ENCODE data around the gene SLC35B2.

The SLC35B2 gene

GRCh38 chr6:44266347-44266746 is 9.0 kb upstream of the SLC35B2 start:
- DNase-seq, result no peak

DNA sequence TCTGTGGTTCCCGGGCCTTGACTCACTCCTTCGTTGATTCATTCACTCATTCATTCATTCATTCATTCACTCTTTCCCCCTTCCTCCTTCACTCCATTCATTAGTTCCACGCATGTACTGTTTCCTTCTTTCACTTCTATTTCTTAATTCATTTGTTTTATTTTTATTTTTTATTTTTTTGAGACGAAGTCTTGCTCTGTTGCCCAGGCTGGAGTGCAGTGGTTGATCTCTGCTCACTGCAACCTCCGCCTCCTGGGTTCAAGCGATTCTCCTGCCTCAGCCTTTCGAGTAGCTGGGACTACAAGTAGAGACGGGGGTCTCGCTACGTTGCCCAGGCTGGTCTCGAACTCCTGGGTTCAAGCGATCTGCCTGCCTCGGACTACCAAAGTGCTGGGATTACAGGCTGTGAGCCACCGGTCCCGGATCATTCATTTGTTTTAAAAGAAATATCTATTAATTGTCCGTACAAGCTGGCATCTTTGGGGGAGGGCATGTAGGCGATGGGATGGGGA is 8.4 kb upstream of the SLC35B2 start:
- DNase-seq, result no peak

- DNase-seq, result peak; percentile 97
Measured at GRCh38 chr6:44265007-44265721, 7.8 kb upstream of the SLC35B2 start, which contains the start of gene NFKBIE. Gene NFKBIE, minus strand, starts transcription at chr6:44265551. Its CDS starts 205 bp downstream, at chr6:44265346.

DNA sequence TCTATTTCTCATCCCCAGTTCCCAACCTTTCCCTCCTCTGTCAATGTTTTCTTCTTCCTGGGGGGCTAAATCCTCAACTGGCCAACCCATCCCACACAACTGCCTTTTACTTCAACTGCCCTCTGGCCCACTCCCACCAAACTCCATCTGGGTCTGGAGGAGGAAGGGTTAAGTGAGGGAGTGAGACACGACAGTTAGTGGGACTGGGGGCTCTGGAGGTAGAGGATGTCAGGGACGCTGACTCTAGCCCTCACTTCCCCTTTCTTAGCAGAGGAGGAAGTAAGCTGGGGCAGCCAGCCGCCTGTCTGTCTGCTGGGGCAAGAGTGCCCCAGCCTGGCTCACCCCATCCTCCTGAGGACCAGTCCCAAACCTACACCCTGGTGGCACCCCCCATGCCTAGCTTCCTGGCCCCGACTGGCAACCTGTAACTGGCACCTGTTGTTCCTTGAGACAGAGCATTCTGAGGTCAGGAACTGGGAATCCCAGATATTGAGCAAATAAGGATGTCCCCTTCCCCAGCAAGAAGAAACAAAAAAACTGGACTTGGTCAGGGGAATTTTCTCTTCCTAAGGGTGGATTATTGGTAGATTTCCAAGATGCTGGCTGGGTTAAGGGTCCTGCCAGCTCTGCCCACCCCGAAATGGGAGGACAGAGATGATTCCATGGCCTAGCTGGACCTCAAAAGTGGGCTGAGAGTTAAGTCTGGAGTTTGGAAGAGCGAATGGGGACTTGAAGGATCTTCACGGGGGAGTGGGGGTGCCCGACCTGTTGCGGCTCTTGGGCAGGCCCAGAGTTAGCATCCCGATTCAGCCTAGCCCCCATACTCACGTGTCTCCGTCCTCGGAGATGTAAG is 7.1 kb upstream of the SLC35B2 start:
- DNase-seq, result no peak

- DNase-seq, result no peak
Measured at GRCh38 chr6:44263354-44264100, 6.2 kb upstream of the SLC35B2 start.

GRCh38 chr6:44262467-44263353 is 5.4 kb upstream of the SLC35B2 start:
- no peak for DNase-seq

GRCh38 chr6:44261581-44261980 is 4.3 kb upstream of the SLC35B2 start:
- DNase-seq, result no peak

DNA sequence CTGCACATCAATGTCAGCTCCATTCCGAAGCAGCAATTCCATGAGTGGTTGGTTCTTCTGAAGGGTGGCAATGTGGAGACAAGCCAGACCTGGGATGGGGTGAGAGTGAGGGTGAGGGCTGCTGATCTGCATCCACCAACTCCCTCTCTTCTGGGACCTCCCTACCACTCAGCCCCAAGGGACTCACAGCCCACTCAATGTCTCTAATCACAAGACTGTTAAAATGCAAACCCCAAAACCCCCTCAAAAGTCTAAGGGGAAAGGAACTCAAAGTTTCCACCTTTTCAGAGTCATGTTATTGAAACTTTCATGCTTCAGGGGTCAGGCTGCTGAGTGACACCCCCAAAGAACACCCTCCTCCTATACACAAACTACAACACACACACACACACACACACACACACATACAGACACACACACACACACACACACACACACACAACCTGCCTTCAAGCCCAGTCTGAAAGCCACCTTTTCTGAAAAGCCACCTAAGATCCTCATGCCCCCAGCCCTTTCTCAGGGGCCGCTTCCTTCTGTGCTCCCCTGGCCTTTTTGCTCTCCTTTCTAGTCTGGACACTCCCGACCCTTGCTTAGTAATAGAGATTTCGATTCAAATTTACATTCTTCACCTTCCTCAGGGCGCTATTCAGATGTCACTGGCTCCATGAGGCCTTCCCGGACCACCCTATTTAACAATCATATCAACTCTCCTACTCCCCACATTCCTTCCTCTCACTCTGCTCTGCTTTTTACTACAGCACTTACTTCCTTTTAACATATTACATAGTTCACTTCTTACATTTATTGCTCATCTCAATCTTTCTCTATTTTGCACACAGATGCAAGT is 3.3 kb upstream of the SLC35B2 start:
- no peak for DNase-seq

DNA sequence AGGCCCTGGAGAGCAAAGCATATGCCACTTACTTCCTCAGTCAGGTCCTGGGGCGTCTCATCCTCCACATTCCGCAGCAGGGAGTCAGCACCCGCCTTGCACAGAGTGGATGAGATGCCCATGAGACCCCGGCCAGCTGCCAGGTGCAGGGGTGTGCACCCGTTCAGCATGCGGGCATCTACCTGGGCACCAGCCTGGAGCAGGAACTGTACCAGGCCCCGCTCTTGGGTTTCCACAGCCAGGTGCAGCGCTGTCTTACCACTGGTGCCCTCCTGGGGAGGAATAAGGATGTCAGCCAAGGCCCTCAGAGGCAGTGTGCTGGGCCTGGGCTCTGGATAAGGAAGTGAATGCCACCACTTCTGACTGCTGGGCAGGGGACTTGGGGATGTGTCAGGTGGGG is 2.7 kb upstream of the SLC35B2 start:
- no peak for DNase-seq

GRCh38 chr6:44258921-44259320 is 1.6 kb upstream of the SLC35B2 start:
- no peak for DNase-seq

DNA sequence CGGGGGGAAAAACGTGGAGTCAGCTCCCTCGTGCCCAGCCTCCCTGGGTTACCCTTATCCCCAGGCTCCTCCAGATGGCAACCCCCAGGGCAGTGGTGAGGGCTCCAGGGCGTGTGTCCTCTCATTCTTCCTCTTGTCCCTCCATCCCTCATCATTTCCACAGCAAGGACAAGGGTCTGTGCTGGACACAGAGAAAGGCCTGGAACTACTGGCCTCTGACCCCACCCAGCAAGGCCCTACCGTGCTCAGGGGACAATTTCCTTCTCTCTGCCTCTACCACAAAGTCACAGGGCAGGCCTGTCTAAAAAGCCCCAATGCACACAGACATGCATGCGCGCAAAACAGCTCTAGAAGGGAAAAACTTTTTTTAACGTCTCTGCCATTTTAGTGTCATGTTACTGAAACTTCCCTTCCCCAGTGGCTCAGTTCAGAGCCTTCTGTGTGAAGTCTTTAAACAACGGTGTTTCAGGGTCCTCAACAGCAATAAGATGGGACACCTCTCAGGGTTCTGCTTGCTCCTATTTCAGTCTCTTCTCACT is 1.1 kb upstream of the SLC35B2 start:
- no peak for DNase-seq

- no peak for DNase-seq
Measured at GRCh38 chr6:44257753-44258324, 511 bp upstream of the SLC35B2 start.

GRCh38 chr6:44256775-44257024 is 628 bp downstream of the SLC35B2 start:
- no peak for DNase-seq

- DNase-seq, result no peak
Measured at GRCh38 chr6:44255871-44256774, 1.2 kb downstream of the SLC35B2 start.

DNA sequence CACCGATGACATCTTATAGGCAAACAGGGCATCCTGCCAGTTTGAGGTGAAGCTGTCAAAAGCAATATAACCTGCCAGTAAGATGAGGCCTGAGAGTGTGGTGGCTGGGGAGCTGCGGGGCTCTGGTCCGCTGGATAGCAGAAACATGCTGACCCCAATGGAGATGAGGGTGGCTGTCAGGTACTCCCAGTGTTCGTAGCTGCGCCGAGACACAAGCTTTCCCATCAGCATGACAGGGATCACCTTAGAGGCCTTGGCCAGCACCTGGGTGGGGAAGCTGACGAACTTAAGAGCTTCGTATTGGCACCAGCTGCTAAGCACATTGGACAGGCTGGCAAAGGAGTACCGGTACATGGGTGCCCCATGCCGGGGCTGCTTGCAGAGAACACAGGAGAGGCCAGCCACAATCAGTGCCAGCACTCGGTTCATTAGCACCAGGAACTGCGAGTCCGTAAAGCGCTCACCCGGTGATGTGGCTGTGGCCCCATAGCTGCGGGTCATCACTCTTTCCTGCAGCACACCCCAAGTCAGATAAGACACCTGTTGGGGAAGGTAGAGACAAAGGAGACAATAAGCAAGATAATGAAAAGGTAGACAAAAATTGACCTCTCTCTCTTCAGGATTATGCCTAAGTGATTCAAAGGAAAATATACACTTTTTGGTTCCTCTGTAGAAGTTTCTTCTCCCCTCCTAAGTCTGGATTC is 2.1 kb downstream of the SLC35B2 start:
- no peak for DNase-seq

- DNase-seq, result no peak
Measured at GRCh38 chr6:44254191-44255104, 2.9 kb downstream of the SLC35B2 start.

GRCh38 chr6:44253307-44254101 is 3.8 kb downstream of the SLC35B2 start:
- DNase-seq, result peak; percentile 52
